KMS-11 (cell line): Measurements from ENCODE around the gene TXNDC5.

Experiments used
- H2AFZ ChIP-seq: fragments of 200-600 bp; sonication (generic); 2 replicates; pipeline ENCODE4 v1.6.1; 2016; ENCODE audit warnings: antibody characterized with exemption, mixed run types, low read depth
- H3K27ac ChIP-seq: fragments of 200-600 bp; sonication (generic); 2 replicates; pipeline ENCODE4 v1.6.1; 2016; ENCODE audit warnings: mild to moderate bottlenecking, mixed run types
- H3K27me3 ChIP-seq: fragments of 200-600 bp; sonication (generic); 2 replicates; pipeline ENCODE4 v1.6.1; 2017; ENCODE audit warnings: mild to moderate bottlenecking, low read depth, mixed run types, moderate library complexity; ENCODE audit not compliant: insufficient read depth
- H3K36me3 ChIP-seq: fragments of 200-600 bp; sonication (generic); 2 replicates; pipeline ENCODE4 v1.6.1; 2017; ENCODE audit warnings: mild to moderate bottlenecking, mixed run types; ENCODE audit not compliant: insufficient read depth
- H3K4me1 ChIP-seq: fragments of 200-600 bp; sonication (generic); 2 replicates; pipeline ENCODE4 v1.6.1; 2016; ENCODE audit warnings: mild to moderate bottlenecking, low read depth, mixed run types; ENCODE audit not compliant: poor library complexity, severe bottlenecking
- H3K4me2 ChIP-seq: fragments of 200-600 bp; sonication (generic); 2 replicates; pipeline ENCODE4 v1.7.0; 2016; ENCODE audit warnings: mild to moderate bottlenecking, mixed run types
- H3K4me3 ChIP-seq: fragments of 200-600 bp; sonication (generic); IDR thresholded peaks from 2 replicates; pipeline ENCODE4 v1.6.1; 2017; ENCODE audit warnings: low read depth, low read length, mixed read lengths; ENCODE audit not compliant: insufficient read depth
- H3K79me2 ChIP-seq: fragments of 200-600 bp; sonication (generic); 2 replicates; pipeline ENCODE4 v1.6.1; 2016; ENCODE audit warnings: low read depth, mixed run types; ENCODE audit not compliant: insufficient read depth
- H3K9ac ChIP-seq: fragments of 200-600 bp; sonication (generic); 2 replicates; pipeline ENCODE4 v1.6.1; 2016; ENCODE audit warnings: mild to moderate bottlenecking, mixed run types
- H4K20me1 ChIP-seq: fragments of 200-600 bp; sonication (generic); 2 replicates; pipeline ENCODE4 v1.6.1; 2016; ENCODE audit warnings: mild to moderate bottlenecking, mixed run types; ENCODE audit not compliant: insufficient read depth
- CTCF ChIP-seq: fragments of 200-600 bp; sonication (generic); conservative IDR thresholded peaks from 2 replicates; pipeline ENCODE4 v1.6.1; 2017; ENCODE audit warnings: low read depth, mild to moderate bottlenecking, antibody characterized with exemption, low read length, moderate library complexity, mixed read lengths

TXNDC5 gene

DNA sequence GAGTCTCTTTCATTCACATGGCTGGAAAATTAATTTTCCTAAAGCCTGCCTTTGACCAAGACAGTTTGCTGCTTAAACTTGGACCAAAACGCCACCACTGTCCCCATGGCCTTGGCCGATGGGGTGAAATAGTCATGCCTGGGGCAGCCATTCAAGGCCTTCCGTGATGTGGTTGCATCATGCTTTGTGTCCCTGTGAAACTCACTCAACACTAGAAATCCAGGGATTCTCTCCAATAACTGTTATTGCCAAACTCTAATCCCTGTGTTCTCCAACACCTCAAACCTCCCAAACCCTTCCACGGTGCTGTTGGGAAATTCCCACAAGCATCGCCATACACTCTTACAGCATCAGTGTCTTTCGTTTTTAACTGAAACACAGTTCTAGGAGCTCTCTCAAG, 1.4 kb upstream of the TXNDC5 start:
- H3K27me3 ChIP-seq = no peaks in the 10 kb centered on the region
- TF ChIP-seq CTCF = no peak
- H3K79me2 ChIP-seq = peaks cover 42% of the 10 kb centered on the region
- H3K9ac ChIP-seq = no peak overlapping the region; the same call in 1 of the 2 replicates
- peaks cover 69% of the 10 kb centered on the region for H3K4me1 ChIP-seq
- H2AFZ ChIP-seq = no peak overlapping the region
- peaks cover 17% of the 10 kb centered on the region; the same call in 1 of the 2 replicates for H3K36me3 ChIP-seq
- H3K4me3 ChIP-seq = no peak overlapping the region
- H3K27ac ChIP-seq = peak overlapping the region; percentile 73
- H4K20me1 ChIP-seq = peaks cover 8% of the 10 kb centered on the region; the same call in 1 of the 2 replicates
- H3K4me2 ChIP-seq = peak overlapping the region; percentile 88

DNA sequence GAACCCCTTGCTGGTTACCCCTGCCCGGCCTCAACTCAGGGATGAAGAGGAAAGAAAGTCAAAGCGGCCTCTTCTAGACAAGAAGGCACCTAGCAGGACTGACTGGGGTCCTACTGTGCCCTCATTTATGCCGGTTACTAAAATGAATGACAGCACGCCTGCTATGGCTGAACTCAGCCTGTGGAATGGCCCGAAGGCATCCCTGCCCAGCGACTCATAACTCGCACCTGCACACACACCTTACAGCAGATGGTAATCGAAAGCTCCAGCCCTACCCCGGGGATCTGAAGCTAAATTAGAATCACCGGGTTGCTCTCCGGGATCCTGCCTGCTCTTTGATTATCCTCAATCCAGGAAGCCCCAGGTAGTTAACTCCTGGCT, 747 bp upstream of the TXNDC5 start:
- Histone ChIP-seq H3K4me1 (peaks cover 69% of the 10 kb centered on the region), H3K36me3 (peaks cover 17% of the 10 kb centered on the region; the same call in 1 of the 2 replicates), H3K9ac (peak overlapping the region; percentile 83), H3K27ac (peak overlapping the region; percentile 73), H2AFZ (peak overlapping the region; percentile 42; the same call in 1 of the 2 replicates), H3K79me2 (peaks cover 49% of the 10 kb centered on the region), H3K4me2 (peak overlapping the region; percentile 88), H3K4me3 (no peak overlapping the region), H3K27me3 (no peaks in the 10 kb centered on the region), H4K20me1 (peaks cover 14% of the 10 kb centered on the region)
- TF ChIP-seq CTCF = no peak

GRCh38 chr6:7910298-7910653, 312 bp downstream of the TXNDC5 start:
- Histone ChIP-seq H3K4me2 (no peak overlapping the region), H3K36me3 (peaks cover 17% of the 10 kb centered on the region; the same call in 1 of the 2 replicates), H3K4me3 (no peak overlapping the region), H3K4me1 (peaks cover 69% of the 10 kb centered on the region), H3K27ac (peak overlapping the region; percentile 91), H3K9ac (peak overlapping the region; percentile 95), H3K27me3 (no peaks in the 10 kb centered on the region), H4K20me1 (peaks cover 23% of the 10 kb centered on the region), H3K79me2 (peaks cover 59% of the 10 kb centered on the region), H2AFZ (no peak overlapping the region)
- no peak for TF ChIP-seq CTCF

GRCh38 chr6:7909323-7910276, 988 bp downstream of the TXNDC5 start:
- H4K20me1 ChIP-seq = peaks cover 29% of the 10 kb centered on the region
- peaks cover 66% of the 10 kb centered on the region for H3K79me2 ChIP-seq
- TF ChIP-seq CTCF = no peak

More at GRCh38 chr6:7909323-7910276, 988 bp downstream of the TXNDC5 start:
- Histone ChIP-seq H3K4me3 (no peak overlapping the region), H3K27me3 (no peaks in the 10 kb centered on the region), H3K4me1 (peaks cover 69% of the 10 kb centered on the region), H3K36me3 (peaks cover 17% of the 10 kb centered on the region; the same call in 1 of the 2 replicates), H3K9ac (peak overlapping the region; percentile 95), H2AFZ (no peak overlapping the region), H3K27ac (peak overlapping the region; percentile 91), H3K4me2 (peak overlapping the region; percentile 81)
